Spinal cord (tissue), 10 donors: ENCODE measurements around the gene BANP. TPM values are rescaled to one million over a fixed set of nuclear protein-coding genes. Genes with fewer than 3 reads are reported as not detected.
"Not testable (repeated sequence)": the region's sequence is repeated elsewhere in the genome, so short reads cannot be mapped to it uniquely, and the experiment has no call there.

ENCODE experiments used
- DNase-seq, 6 donors: peaks; one replicate each; pipeline versions ENCODE4 v3.0.0 to v3.0.0-alpha.2; 2013 to 2015; ENCODE audit warnings: low spot score in 6 of 6, low read depth in 4 of 6
- H3K27ac ChIP-seq: one replicate; pipeline ENCODE4 v1.5.1; 2013; ENCODE audit warnings: low read depth, low read length, control low read depth
- H3K27me3 ChIP-seq: one replicate; pipeline ENCODE4 v1.6.1; 2013; ENCODE audit warnings: low read length; ENCODE audit not compliant: control insufficient read depth, insufficient read depth
- H3K36me3 ChIP-seq: one replicate; pipeline ENCODE4 v1.6.1; 2013; ENCODE audit warnings: low read length; ENCODE audit not compliant: control insufficient read depth, insufficient read depth
- H3K4me1 ChIP-seq: one replicate; pipeline ENCODE4 v1.6.1; 2013; ENCODE audit warnings: low read length; ENCODE audit not compliant: control insufficient read depth, insufficient read depth
- H3K4me3 ChIP-seq: one replicate; pipeline ENCODE4 v1.5.1; 2013; ENCODE audit warnings: low read depth, low read length, control low read depth
- H3K9me3 ChIP-seq: one replicate; pipeline ENCODE4 v1.6.1; 2013; ENCODE audit warnings: low read length; ENCODE audit not compliant: control insufficient read depth, insufficient read depth
- WGBS: methylation state at CpG from one replicate; pipeline ENCODE4 v1.1.5; 2013; ENCODE audit warnings: missing lambda C conversion rate; ENCODE audit not compliant: insufficient coverage; 5-methylcytosine and 5-hydroxymethylcytosine counted together
- polyA plus RNA-seq, 2 donors: library from polyadenylated mRNA; unstranded; fragments of 120-200 nt; gene quantifications; one replicate each; pipeline ENCODE4 v1.2.1, GENCODE V29; 2013; ENCODE audit not compliant: insufficient read length in 2 of 2
- total RNA-seq, 2 donors: library from RNA; depleted of rRNA in 1 of 2; stranded (reverse); fragments of 120-200 nt in 1 of 2; fragments of >200 nt in 1 of 2; gene quantifications; one replicate each; pipeline versions ENCODE4 v1.2.3 to v1.2.4, GENCODE V29; 2013 to 2014
- donor health status: healthy.

BANP gene
- total and polyA plus RNA-seq, 4 donors = 17.2 to 27.0 (median 20.7) TPM

GRCh38 chr16:88089632-88090376, 138.6 kb downstream of the BANP start:
- H3K27me3 ChIP-seq, H3K27ac ChIP-seq, DNase-seq, H3K4me3 ChIP-seq, H3K9me3 ChIP-seq: not testable (repeated sequence)
- 87% methylated on average over 18 of the region's 23 CpGs for WGBS
- peaks cover 34% of the 10 kb centered on the region for H3K4me1 ChIP-seq
- peaks cover 16% of the 10 kb centered on the region for H3K36me3 ChIP-seq

GRCh38 chr16:88090377-88091175, 139.3 kb downstream of the BANP start:
- Histone ChIP-seq H3K4me1 (peaks cover 34% of the 10 kb centered on the region), H3K36me3 (peaks cover 16% of the 10 kb centered on the region)
- not testable (repeated sequence) for H3K4me3 ChIP-seq, H3K27me3 ChIP-seq, H3K27ac ChIP-seq, DNase-seq, H3K9me3 ChIP-seq
- WGBS = 74% methylated on average over 11 of the region's 38 CpGs

GRCh38 chr16:88091221-88091971, 140.2 kb downstream of the BANP start:
- peak in 1 of 6 donors; percentile 25 for DNase-seq
- whole genome bisulfite sequencing = 70% methylated on average over 30 of the region's 35 CpGs
- not testable (repeated sequence) for H3K27me3 ChIP-seq, H3K9me3 ChIP-seq, H3K4me3 ChIP-seq
- H3K36me3 ChIP-seq = peaks cover 14% of the 10 kb centered on the region
- peaks cover 34% of the 10 kb centered on the region for H3K4me1 ChIP-seq
- peak overlapping the region; percentile 33 for H3K27ac ChIP-seq

- H3K9me3 ChIP-seq, H3K4me3 ChIP-seq, H3K27me3 ChIP-seq: not testable (repeated sequence)
- WGBS = 36% methylated on average over 7 of the region's 9 CpGs
- peaks cover 33% of the 10 kb centered on the region for H3K4me1 ChIP-seq
- DNase-seq = peak in 2 of 6 donors; percentile 26 to 32
- peaks cover 10% of the 10 kb centered on the region for H3K36me3 ChIP-seq
- peak overlapping the region; percentile 25 for H3K27ac ChIP-seq
Observed at GRCh38 chr16:88091972-88092302, 140.7 kb downstream of the BANP start.

GRCh38 chr16:88092791-88093555, 141.7 kb downstream of the BANP start:
- not testable (repeated sequence) for H3K9me3 ChIP-seq, H3K27ac ChIP-seq, DNase-seq, H3K27me3 ChIP-seq, H3K4me3 ChIP-seq, H3K36me3 ChIP-seq
- WGBS = 86% methylated on average over 14 of the region's 34 CpGs
- peaks cover 31% of the 10 kb centered on the region for H3K4me1 ChIP-seq

- not testable (repeated sequence) for H3K27me3 ChIP-seq, DNase-seq, H3K27ac ChIP-seq, H3K4me3 ChIP-seq, H3K9me3 ChIP-seq, H3K36me3 ChIP-seq
- peaks cover 28% of the 10 kb centered on the region for H3K4me1 ChIP-seq
- 64% methylated on average over 14 of the region's 25 CpGs for WGBS
Observed at GRCh38 chr16:88093556-88094252, 142.5 kb downstream of the BANP start.

GRCh38 chr16:88094253-88094575, 143.0 kb downstream of the BANP start:
- H3K4me3 ChIP-seq, H3K9me3 ChIP-seq, H3K36me3 ChIP-seq, H3K27ac ChIP-seq, H3K27me3 ChIP-seq, DNase-seq: not testable (repeated sequence)
- 76% methylated on average over 13 of the region's 17 CpGs for WGBS
- peaks cover 28% of the 10 kb centered on the region for H3K4me1 ChIP-seq

GRCh38 chr16:88094900-88095299, 143.7 kb downstream of the BANP start:
- not testable (repeated sequence) for DNase-seq, H3K27me3 ChIP-seq, H3K4me3 ChIP-seq, H3K36me3 ChIP-seq, H3K9me3 ChIP-seq, H3K27ac ChIP-seq
- whole genome bisulfite sequencing = no CpG with 5 or more reads among the region's 3 CpGs
- peaks cover 28% of the 10 kb centered on the region for H3K4me1 ChIP-seq

- peaks cover 31% of the 10 kb centered on the region for H3K4me1 ChIP-seq
- WGBS = no CpG with 5 or more reads among the region's 2 CpGs
- H3K36me3 ChIP-seq, H3K27ac ChIP-seq, DNase-seq, H3K27me3 ChIP-seq, H3K9me3 ChIP-seq, H3K4me3 ChIP-seq: not testable (repeated sequence)
Observed at GRCh38 chr16:88096659-88097058, 145.4 kb downstream of the BANP start.
